HepG2 (cell line): ENCODE data around the gene SH3YL1. TPM values are rescaled to one million over a fixed set of nuclear protein-coding genes. Genes with fewer than 3 reads are reported as not detected.
A peak's percentile ranks its signal among the peaks of the same experiment; 100 is the strongest.

ENCODE experiments used
- FOXM1 ChIP-seq: sonication (generic); formaldehyde crosslinking; IDR thresholded peaks from 2 replicates; pipeline ENCODE4 v1.5.0; 2020; ENCODE audit warnings: missing genetic modification reagents
- GTF2F1 ChIP-seq: fragments of 150-350 bp; IDR thresholded peaks from 2 replicates; pipeline ENCODE4 v1.6.1; 2014; ENCODE audit warnings: low read length
- HES4 ChIP-seq: sonication (generic); formaldehyde crosslinking; IDR thresholded peaks from 2 replicates; pipeline ENCODE4 v1.9.0; 2021; ENCODE audit warnings: mild to moderate bottlenecking, missing genetic modification reagents, borderline replicate concordance
- MED1 ChIP-seq: sonication (generic); formaldehyde crosslinking; IDR thresholded peaks from 2 replicates; pipeline ENCODE4 v1.4.0; 2020; ENCODE audit warnings: missing genetic modification reagents
- MIXL1 ChIP-seq: IDR thresholded peaks from 2 replicates; pipeline ENCODE4 v1.6.1; 2016
- NPAS2 ChIP-seq: sonication (generic); formaldehyde crosslinking; IDR thresholded peaks from 2 replicates; pipeline ENCODE4 v1.8.0; 2022; ENCODE audit warnings: mild to moderate bottlenecking, missing genetic modification reagents, borderline replicate concordance
- PITX1 ChIP-seq: sonication (generic); formaldehyde crosslinking; IDR thresholded peaks from 2 replicates; pipeline ENCODE4 v1.5.1; 2020; ENCODE audit warnings: mild to moderate bottlenecking, missing genetic modification reagents
- POLR2A ChIP-seq, 2 experiments: IDR thresholded peaks; 2 replicates each; pipeline ENCODE4 v1.6.1; 2011; ENCODE audit warnings: low read depth in 2 of 2, low read length in 2 of 2, mild to moderate bottlenecking in 1 of 2, moderate library complexity in 1 of 2; ENCODE audit not compliant: insufficient read depth in 1 of 2
- RBM22 ChIP-seq: fragments of 200-400 bp; formaldehyde crosslinking; optimal IDR thresholded peaks from 2 replicates; pipeline ENCODE3; 2017; ENCODE audit warnings: mild to moderate bottlenecking, low read length, moderate library complexity
- TFDP1 ChIP-seq: IDR thresholded peaks from 2 replicates; pipeline ENCODE4 v1.6.1; 2016; ENCODE audit warnings: missing compliant biosample characterization, missing genetic modification reagents, borderline replicate concordance
- ZBTB20 ChIP-seq: sonication (generic); formaldehyde crosslinking; IDR thresholded peaks from 2 replicates; pipeline ENCODE4 v1.8.1; 2023; ENCODE audit warnings: missing genetic modification reagents, low read depth, mild to moderate bottlenecking, borderline replicate concordance
- ZNF121 ChIP-seq: sonication (generic); formaldehyde crosslinking; IDR thresholded peaks from 2 replicates; pipeline ENCODE4 v1.5.0; 2020; ENCODE audit warnings: mild to moderate bottlenecking, missing genetic modification reagents
- ZNF451 ChIP-seq: sonication (generic); formaldehyde crosslinking; IDR thresholded peaks from 2 replicates; pipeline ENCODE4 v1.5.0; 2020; ENCODE audit warnings: mild to moderate bottlenecking, missing genetic modification reagents
- ZNF546 ChIP-seq: sonication (generic); formaldehyde crosslinking; conservative IDR thresholded peaks from 2 replicates; pipeline ENCODE4 v1.8.1; 2023; ENCODE audit warnings: mild to moderate bottlenecking, missing genetic modification reagents
- ZNF724P ChIP-seq: sonication (generic); formaldehyde crosslinking; IDR thresholded peaks from 2 replicates; pipeline ENCODE4 v1.8.0; 2022; ENCODE audit warnings: missing genetic modification reagents, borderline replicate concordance
- ZNF790 ChIP-seq: sonication (generic); formaldehyde crosslinking; IDR thresholded peaks from 2 replicates; pipeline ENCODE4 v1.8.0; 2022; ENCODE audit warnings: missing genetic modification reagents, mild to moderate bottlenecking, borderline replicate concordance
- ZNF883 ChIP-seq: sonication (generic); formaldehyde crosslinking; IDR thresholded peaks from 2 replicates; pipeline ENCODE4 v1.5.1; 2020; ENCODE audit warnings: mild to moderate bottlenecking, missing genetic modification reagents; ENCODE audit errors: not compliant biosample characterization
- polyA plus RNA-seq, 8 experiments: library from polyadenylated mRNA; depleted of rRNA in 3 of 8; stranded (reverse) in 7 of 8; unstranded in 1 of 8; fragments of >200 nt; fragmentation: Illumina TruSeq in 4 of 8; extraction: Trizol in 4 of 8; gene quantifications; 2 replicates each; pipeline versions ENCODE4 v1.2.1 to v1.2.3, GENCODE V29; 2011 to 2016; ENCODE audit warnings: low read depth in 4 of 8, missing spikeins in 1 of 8, mixed read lengths in 1 of 8; ENCODE audit not compliant: insufficient read depth in 1 of 8
- total RNA-seq, 5 experiments: library from RNA; depleted of rRNA; stranded (reverse); fragments of >200 nt; fragmentation: Illumina TruSeq; extraction: Trizol; gene quantifications; 2 replicates each; pipeline ENCODE4 v1.2.3, GENCODE V29; 2016; ENCODE audit warnings: low read depth in 1 of 5
- TF ChIP-seq, protein P1 (sequence below): sonication (generic); formaldehyde crosslinking; IDR thresholded peaks from 2 replicates; pipeline ENCODE4 v1.5.1; 2020; ENCODE audit warnings: mild to moderate bottlenecking, missing genetic modification reagents, borderline replicate concordance
- TF ChIP-seq, protein P2 (sequence below): sonication (generic); formaldehyde crosslinking; IDR thresholded peaks from 2 replicates; pipeline ENCODE4 v1.4.0; 2020; ENCODE audit warnings: mild to moderate bottlenecking, missing genetic modification reagents
- TF ChIP-seq, protein P3 (sequence below): sonication (generic); formaldehyde crosslinking; IDR thresholded peaks from 2 replicates; pipeline ENCODE4 v1.4.0; 2020; ENCODE audit warnings: missing genetic modification reagents

The SH3YL1 gene
- total and polyA plus RNA-seq, 2 of the 13 experiments (the other 11 are each of a cell fraction or from before 2014, with no cell fraction given): 13.0 to 48.2 TPM

- TF ChIP-seq, protein P1, sequence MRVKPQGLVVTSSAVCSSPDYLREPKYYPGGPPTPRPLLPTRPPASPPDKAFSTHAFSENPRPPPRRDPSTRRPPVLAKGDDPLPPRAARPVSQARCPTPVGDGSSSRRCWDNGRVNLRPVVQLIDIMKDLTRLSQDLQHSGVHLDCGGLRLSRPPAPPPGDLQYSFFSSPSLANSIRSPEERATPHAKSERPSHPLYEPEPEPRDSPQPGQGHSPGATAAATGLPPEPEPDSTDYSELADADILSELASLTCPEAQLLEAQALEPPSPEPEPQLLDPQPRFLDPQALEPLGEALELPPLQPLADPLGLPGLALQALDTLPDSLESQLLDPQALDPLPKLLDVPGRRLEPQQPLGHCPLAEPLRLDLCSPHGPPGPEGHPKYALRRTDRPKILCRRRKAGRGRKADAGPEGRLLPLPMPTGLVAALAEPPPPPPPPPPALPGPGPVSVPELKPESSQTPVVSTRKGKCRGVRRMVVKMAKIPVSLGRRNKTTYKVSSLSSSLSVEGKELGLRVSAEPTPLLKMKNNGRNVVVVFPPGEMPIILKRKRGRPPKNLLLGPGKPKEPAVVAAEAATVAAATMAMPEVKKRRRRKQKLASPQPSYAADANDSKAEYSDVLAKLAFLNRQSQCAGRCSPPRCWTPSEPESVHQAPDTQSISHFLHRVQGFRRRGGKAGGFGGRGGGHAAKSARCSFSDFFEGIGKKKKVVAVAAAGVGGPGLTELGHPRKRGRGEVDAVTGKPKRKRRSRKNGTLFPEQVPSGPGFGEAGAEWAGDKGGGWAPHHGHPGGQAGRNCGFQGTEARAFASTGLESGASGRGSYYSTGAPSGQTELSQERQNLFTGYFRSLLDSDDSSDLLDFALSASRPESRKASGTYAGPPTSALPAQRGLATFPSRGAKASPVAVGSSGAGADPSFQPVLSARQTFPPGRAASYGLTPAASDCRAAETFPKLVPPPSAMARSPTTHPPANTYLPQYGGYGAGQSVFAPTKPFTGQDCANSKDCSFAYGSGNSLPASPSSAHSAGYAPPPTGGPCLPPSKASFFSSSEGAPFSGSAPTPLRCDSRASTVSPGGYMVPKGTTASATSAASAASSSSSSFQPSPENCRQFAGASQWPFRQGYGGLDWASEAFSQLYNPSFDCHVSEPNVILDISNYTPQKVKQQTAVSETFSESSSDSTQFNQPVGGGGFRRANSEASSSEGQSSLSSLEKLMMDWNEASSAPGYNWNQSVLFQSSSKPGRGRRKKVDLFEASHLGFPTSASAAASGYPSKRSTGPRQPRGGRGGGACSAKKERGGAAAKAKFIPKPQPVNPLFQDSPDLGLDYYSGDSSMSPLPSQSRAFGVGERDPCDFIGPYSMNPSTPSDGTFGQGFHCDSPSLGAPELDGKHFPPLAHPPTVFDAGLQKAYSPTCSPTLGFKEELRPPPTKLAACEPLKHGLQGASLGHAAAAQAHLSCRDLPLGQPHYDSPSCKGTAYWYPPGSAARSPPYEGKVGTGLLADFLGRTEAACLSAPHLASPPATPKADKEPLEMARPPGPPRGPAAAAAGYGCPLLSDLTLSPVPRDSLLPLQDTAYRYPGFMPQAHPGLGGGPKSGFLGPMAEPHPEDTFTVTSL (CRISPR knock-in tag): no peak
- TF ChIP-seq, protein P2, sequence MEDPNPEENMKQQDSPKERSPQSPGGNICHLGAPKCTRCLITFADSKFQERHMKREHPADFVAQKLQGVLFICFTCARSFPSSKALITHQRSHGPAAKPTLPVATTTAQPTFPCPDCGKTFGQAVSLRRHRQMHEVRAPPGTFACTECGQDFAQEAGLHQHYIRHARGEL: no peak
- TF ChIP-seq ZBTB20 (CRISPR knock-in tag) (no peak), TFDP1 (peak; percentile 63; the same call in 1 of the 2 replicates), ZNF883 (CRISPR knock-in tag) (no peak), NPAS2 (CRISPR knock-in tag) (no peak), ZNF546 (CRISPR knock-in tag) (no peak), HES4 (CRISPR knock-in tag) (no peak), PITX1 (no peak), ZNF790 (CRISPR knock-in tag) (no peak), ZNF451 (CRISPR knock-in tag) (no peak), GTF2F1 (no peak), ZNF724P (CRISPR knock-in tag) (peak; percentile 50; the same call in 1 of the 2 replicates), POLR2A (IDR thresholded peaks at IDR 0.05; ENCODE audit: insufficient read depth in 1 of 2, low read depth in 2 of 2, low read length in 2 of 2) (no peak), MED1 (CRISPR knock-in tag) (peak; percentile 19; the same call in 1 of the 2 replicates), MIXL1 (no peak), FOXM1 (CRISPR knock-in tag) (no peak), ZNF121 (CRISPR knock-in tag) (no peak), RBM22 (no peak)
- TF ChIP-seq, protein P3, sequence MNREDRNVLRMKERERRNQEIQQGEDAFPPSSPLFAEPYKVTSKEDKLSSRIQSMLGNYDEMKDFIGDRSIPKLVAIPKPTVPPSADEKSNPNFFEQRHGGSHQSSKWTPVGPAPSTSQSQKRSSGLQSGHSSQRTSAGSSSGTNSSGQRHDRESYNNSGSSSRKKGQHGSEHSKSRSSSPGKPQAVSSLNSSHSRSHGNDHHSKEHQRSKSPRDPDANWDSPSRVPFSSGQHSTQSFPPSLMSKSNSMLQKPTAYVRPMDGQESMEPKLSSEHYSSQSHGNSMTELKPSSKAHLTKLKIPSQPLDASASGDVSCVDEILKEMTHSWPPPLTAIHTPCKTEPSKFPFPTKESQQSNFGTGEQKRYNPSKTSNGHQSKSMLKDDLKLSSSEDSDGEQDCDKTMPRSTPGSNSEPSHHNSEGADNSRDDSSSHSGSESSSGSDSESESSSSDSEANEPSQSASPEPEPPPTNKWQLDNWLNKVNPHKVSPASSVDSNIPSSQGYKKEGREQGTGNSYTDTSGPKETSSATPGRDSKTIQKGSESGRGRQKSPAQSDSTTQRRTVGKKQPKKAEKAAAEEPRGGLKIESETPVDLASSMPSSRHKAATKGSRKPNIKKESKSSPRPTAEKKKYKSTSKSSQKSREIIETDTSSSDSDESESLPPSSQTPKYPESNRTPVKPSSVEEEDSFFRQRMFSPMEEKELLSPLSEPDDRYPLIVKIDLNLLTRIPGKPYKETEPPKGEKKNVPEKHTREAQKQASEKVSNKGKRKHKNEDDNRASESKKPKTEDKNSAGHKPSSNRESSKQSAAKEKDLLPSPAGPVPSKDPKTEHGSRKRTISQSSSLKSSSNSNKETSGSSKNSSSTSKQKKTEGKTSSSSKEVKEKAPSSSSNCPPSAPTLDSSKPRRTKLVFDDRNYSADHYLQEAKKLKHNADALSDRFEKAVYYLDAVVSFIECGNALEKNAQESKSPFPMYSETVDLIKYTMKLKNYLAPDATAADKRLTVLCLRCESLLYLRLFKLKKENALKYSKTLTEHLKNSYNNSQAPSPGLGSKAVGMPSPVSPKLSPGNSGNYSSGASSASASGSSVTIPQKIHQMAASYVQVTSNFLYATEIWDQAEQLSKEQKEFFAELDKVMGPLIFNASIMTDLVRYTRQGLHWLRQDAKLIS: no peak
These were observed 25.7 kb upstream of the SH3YL1 start (continued) for GRCh38 chr2:289362-290089.
